T follicular helper cell (primary cell): Measurements from ENCODE around the gene TUT7.
A peak's percentile ranks its signal among the peaks of the same experiment; 100 is the strongest.
"Not testable (repeated sequence)": the region's sequence is repeated elsewhere in the genome, so short reads cannot be mapped to it uniquely, and the experiment has no call there.

Experiments used
- DNase-seq: peaks from one replicate; pipeline ENCODE4 v3.0.0-alpha.2; 2020; ENCODE audit warnings: low read depth
- total RNA-seq, 2 experiments: gene quantifications; one replicate each; lab custom pipeline; 2026; lab: John Stamatoyannopoulos, UW

The TUT7 gene, protein sequence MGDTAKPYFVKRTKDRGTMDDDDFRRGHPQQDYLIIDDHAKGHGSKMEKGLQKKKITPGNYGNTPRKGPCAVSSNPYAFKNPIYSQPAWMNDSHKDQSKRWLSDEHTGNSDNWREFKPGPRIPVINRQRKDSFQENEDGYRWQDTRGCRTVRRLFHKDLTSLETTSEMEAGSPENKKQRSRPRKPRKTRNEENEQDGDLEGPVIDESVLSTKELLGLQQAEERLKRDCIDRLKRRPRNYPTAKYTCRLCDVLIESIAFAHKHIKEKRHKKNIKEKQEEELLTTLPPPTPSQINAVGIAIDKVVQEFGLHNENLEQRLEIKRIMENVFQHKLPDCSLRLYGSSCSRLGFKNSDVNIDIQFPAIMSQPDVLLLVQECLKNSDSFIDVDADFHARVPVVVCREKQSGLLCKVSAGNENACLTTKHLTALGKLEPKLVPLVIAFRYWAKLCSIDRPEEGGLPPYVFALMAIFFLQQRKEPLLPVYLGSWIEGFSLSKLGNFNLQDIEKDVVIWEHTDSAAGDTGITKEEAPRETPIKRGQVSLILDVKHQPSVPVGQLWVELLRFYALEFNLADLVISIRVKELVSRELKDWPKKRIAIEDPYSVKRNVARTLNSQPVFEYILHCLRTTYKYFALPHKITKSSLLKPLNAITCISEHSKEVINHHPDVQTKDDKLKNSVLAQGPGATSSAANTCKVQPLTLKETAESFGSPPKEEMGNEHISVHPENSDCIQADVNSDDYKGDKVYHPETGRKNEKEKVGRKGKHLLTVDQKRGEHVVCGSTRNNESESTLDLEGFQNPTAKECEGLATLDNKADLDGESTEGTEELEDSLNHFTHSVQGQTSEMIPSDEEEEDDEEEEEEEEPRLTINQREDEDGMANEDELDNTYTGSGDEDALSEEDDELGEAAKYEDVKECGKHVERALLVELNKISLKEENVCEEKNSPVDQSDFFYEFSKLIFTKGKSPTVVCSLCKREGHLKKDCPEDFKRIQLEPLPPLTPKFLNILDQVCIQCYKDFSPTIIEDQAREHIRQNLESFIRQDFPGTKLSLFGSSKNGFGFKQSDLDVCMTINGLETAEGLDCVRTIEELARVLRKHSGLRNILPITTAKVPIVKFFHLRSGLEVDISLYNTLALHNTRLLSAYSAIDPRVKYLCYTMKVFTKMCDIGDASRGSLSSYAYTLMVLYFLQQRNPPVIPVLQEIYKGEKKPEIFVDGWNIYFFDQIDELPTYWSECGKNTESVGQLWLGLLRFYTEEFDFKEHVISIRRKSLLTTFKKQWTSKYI (N-terminal part only)
- total RNA-seq = 121 to 152 reads per million in 2 experiments

DNA sequence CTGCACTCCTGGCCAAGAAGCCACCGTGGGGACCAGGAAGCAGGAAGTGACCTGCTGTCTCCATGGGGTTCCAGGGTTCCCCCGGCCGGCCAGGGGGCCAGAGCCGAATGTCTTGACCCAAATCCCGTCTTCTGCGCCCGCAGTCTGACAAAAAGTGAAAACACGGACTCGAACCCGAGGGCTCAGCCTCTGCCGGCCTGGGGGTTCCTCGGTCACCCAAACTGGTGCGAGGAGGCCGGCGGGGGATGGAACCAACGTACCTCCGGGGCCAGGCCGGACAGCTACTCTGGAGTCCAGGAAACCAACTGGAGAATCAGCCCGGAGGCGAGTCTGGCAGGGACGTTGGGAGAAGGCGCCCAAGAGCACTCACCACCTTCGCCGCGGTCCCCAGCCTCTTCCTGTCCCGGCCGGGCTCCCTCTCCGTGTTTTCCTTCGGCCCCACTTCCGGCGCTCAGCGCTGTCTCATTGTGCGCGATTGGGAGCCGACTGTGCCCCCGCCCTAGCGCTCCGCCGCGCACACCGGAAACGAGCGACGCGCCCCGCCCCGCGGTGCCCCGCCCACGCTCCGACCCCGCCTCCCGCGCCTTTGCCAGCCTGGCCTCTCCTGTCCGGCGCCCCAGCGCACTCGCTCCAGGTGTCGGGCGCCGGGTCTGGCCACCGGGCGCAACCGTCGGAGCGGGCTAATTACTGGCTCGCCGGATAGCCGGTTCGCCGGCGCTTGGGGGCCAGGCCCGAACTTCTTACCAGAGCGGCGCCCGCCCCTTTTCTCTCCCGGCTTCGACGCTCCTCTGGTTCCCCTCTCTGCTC lies at the start of gene TUT7:
Gene TUT7, minus strand, starts transcription at position 400 of the 807 bp plus-strand sequence. CDS start 1,211 bp downstream, outside the sequence.
- DNase-seq = peak; percentile 88

DNA sequence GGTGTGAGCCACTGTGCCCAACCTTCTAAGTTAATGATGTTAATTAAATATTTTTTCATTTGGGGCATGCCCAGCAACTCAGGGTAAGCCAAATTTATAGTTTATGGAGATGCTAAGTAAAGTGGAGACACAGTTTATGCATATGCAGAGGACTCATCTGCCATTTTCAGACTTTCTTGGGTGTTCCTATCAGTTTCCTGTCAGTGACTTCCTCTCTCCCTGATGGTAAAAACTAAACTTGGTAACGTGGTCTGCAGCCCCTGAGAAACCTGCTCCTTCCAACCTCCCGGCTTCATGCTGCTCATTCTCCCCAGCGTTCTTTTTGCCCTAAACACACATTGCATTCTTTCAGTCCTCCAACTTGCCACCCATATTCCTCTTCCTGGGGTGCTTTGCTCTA lies 48.4 kb upstream of the TUT7 start:
- DNase-seq = no peak

- DNase-seq = no peak
These were observed 42.2 kb upstream of the TUT7 start for GRCh38 chr9:86396412-86396811.

- not testable (repeated sequence) for DNase-seq
These were observed 36.0 kb upstream of the TUT7 start for GRCh38 chr9:86390184-86390583.

- DNase-seq = no peak
These were observed 35.4 kb upstream of the TUT7 start for GRCh38 chr9:86389628-86390027.

- no peak for DNase-seq
These were observed 33.2 kb upstream of the TUT7 start for GRCh38 chr9:86387376-86387775.

DNA sequence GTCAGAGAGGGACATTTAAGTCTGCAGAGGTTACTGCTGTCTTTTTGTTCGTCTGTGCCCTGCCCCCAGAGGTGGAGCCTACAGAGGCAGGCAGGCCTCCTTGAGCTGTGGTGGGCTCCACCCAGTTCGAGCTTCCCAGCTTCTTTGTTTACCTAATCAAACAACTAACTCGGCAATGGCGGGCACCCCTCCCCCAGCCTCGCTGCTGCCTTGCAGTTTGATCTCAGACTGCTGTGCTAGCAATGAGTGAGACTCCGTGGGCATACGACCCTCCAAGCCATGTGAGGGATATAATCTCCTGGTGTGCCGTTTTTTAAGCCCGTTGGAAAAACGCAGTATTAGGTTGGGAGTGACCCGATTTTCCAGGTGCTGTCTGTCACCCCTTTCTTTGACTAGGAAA lies 28.8 kb upstream of the TUT7 start:
- not testable (repeated sequence) for DNase-seq

DNA sequence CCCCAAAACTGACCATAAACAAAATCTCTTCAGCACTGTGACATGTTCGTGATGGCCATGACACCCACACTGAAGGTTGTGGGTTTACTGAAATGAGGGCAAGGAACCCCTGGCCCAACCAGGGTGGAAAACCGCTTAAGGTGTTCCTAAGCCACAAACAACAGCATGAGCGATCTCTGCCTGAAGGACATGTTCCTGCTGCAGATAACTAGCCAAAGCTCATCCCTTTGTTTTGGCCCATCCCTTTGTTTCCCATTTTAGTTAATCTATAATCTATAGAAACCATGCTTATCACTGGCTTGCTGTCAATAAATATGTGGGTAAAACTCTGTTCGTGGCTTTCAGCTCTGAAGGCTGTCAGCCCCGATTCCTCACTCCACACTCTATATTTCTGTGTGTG lies 21.8 kb upstream of the TUT7 start:
- DNase-seq = no peak

- no peak for DNase-seq
These were observed 15.6 kb upstream of the TUT7 start for GRCh38 chr9:86369810-86370209.

DNA sequence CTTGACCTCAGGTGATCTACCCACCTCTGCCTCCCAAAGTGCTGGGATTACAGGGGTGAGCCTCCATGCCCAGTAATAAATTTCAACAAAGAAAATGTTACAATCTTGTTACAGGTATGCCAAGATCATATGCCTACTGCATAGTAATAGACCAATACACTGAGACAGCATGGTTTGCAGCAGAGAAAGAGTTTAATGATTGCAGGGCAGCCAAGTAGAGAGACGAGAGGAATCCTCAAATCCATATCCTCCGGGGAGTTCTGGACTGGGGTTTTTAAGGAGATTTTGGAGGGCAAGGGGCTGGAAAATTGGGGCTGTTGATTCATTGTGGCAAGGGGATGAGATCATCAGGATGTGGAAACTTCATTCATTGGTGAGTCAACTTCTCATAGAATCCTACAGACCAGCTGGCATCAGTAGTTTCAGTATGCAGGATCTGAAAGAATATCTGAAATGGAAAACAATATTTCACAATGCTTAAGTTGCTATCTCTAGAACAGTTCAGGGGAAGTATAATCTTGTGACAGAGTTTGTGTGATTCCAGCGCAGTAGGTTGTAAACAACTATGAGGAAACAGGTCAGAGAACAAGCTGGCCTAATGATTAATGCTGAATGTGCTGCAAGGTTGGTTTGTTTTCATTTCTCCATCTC lies 14.8 kb upstream of the TUT7 start:
- no peak for DNase-seq

- DNase-seq = no peak
These were observed 7.0 kb upstream of the TUT7 start for GRCh38 chr9:86361176-86361575.

GRCh38 chr9:86359151-86359879 lies 5.1 kb upstream of the TUT7 start:
- DNase-seq = no peak

GRCh38 chr9:86356871-86357866 lies 3.0 kb upstream of the TUT7 start:
- no peak for DNase-seq

GRCh38 chr9:86355814-86356213 lies 1.6 kb upstream of the TUT7 start:
- DNase-seq = no peak

DNA sequence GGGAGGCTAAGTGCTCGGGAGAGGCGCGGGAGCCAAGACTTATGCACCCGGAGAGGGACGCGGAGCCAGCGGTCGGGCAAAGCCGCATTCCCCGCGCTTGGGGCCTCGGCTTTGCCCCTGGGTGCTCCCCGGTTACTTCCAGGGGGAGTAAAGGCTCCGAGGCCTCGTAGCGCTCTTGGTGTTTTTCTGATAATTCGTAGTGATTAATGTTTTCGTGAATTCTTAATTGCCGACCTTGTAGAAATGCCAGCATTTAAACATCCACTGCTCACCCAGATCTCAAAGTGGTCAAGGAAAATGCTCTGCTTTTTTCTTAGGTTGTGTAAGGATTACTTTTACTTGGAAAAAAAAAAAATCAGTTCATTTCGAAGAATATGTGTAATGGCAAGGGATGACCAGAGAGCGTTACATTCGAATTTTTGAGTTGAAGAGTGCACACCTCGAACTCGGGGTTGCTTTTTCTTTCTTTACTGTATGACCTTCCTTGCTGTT lies 654 bp upstream of the TUT7 start:
- no peak for DNase-seq

DNA sequence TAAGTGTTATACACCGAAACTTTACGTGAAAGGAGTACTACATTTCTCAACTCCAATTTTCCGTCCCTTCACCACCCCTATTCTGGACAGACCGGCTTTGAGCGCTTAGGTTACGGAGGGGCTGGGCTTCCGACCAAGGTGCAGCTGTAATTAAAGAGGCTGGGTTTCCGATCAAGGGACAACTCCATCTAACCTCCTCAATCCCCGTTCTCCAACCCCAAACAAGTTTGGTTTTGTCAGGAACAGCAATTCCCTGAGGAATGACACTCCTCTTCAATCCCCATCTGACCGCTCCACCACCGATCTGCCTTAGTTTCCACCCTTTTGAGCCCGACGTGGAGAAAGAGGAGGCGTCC lies 577 bp downstream of the TUT7 start:
- DNase-seq = no peak

DNA sequence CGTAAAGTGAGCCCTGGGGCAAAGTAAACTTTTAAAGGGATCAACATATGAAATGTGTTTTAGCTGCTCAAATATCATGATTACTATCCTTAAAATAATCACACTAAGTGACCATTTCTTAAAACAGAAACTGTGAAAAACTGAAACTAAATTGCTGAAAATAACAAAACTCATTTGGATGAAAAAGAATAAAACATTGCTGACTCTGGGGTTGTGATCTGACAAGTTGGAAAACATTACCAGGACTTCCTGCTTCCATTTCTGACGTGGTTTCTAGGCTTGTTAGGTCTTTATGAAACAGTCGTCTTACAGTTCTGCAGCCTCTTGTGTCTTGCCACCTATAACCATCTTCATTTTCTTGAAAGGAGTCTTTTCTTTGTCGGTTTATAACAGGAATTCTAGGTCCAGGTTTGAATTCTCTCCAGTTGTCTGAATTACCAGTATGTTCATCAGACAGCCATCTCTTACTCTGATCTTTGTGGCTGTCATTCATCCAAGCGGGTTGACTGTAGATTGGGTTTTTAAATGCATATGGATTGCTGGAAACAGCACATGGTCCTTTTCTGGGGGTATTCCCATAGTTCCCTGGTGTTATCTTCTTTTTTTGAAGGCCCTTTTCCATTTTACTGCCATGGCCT lies 1.7 kb downstream of the TUT7 start:
- peak; percentile 9 for DNase-seq

DNA sequence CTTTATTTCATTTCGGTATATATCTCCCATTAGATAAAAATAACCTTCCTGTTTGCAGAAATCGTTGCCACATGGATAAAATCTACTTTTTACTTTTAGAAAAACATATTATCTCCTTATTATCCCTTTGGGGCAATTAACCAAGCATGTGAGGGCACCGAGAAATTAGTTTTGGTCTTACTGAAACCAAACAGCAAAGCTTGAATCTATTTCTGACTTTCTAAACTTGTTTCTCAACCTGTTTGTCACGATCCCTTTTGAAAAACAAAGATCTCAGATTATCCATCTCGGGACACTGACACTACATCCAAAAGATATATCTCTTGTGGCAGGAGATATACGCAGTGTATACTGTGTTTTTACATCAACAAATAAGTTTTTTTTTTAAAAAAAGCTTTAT lies 2.3 kb downstream of the TUT7 start:
- DNase-seq = no peak
